Measurements from ENCODE around the gene ATP6V0C.

DNA sequence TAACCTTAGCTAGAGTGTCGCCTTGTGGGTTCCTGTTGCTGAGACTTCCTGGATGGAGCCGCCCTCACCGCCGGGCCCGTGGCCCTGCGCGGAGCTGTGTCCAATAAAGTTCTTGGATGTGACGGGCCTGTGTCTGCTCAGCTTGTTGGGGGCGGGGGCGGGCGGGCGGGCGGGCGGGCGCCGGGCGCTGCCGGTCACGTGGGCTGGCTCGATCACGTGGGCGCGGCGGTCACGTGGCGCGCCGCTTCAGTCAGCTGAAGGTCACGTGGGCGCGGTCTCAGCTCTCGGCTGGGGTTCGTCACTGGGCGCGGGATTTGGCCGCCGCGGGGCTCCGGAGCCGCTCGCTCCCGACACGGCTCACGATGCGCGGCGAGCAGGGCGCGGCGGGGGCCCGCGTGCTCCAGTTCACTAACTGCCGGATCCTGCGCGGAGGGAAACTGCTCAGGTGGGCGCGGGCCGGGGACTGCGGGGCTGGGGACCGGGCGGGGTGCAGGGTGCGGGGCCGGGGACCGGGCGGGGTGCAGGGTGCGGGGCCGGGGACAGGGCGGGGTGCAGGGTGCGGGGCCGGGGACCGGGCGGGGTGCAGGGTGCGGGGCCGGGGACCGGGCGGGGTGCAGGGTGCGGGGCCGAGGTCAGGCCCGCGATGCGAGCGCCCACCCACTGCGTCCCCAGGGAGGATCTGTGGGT lies 6.5 kb downstream of the ATP6V0C start, which contains the start of gene AMDHD2:
- TF ChIP-seq, protein P1, sequence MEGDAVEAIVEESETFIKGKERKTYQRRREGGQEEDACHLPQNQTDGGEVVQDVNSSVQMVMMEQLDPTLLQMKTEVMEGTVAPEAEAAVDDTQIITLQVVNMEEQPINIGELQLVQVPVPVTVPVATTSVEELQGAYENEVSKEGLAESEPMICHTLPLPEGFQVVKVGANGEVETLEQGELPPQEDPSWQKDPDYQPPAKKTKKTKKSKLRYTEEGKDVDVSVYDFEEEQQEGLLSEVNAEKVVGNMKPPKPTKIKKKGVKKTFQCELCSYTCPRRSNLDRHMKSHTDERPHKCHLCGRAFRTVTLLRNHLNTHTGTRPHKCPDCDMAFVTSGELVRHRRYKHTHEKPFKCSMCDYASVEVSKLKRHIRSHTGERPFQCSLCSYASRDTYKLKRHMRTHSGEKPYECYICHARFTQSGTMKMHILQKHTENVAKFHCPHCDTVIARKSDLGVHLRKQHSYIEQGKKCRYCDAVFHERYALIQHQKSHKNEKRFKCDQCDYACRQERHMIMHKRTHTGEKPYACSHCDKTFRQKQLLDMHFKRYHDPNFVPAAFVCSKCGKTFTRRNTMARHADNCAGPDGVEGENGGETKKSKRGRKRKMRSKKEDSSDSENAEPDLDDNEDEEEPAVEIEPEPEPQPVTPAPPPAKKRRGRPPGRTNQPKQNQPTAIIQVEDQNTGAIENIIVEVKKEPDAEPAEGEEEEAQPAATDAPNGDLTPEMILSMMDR (conservative IDR thresholded peaks at IDR 0.05; ENCODE audit: low read length): no peak
- TF ChIP-seq EZH2phosphoT487 (IDR thresholded peaks at IDR 0.05; ENCODE audit: borderline replicate concordance): no peak
